SK-N-DZ (cell line): ENCODE results near the gene MIS18A.

Experiments used
- DNase-seq: peaks from one replicate; pipeline ENCODE4 v3.0.0-alpha.2; 2015; ENCODE audit warnings: low spot score

MIS18A gene

DNA sequence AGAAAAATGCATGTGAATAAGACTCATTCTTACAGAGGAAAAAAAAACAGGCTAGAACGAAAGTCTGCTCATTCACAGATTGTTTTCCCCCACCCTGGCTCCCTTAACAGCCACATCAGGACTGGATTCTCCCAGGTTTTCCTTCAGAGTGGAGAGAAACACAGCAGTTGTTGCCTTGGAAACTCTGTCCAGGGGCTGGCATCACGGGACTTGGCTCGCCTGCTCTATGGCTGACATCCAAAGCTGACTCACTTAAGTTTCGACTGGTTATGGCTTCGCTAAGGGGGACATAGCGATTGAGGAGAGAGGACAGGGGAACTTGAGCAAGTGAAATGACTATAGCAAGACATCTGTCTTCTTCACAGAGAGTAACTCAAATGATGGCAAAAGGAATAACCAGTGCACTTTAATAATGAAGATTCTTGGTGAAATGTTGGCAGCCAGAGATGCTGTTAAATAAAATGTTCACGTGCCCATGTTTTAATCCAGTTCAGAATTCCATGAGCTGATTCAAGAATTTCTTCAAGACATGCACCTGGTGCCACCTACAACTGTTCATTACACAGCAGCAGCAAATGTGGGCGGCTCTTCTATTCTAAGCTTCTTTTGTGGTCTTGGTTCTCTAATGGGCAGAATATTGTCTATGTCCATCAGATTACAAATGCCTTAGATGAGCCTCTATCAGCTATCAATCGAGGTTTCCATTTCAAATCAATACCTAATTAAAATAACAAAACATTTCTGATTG lies 21.8 kb downstream of the MIS18A start:
- no peak for DNase-seq

DNA sequence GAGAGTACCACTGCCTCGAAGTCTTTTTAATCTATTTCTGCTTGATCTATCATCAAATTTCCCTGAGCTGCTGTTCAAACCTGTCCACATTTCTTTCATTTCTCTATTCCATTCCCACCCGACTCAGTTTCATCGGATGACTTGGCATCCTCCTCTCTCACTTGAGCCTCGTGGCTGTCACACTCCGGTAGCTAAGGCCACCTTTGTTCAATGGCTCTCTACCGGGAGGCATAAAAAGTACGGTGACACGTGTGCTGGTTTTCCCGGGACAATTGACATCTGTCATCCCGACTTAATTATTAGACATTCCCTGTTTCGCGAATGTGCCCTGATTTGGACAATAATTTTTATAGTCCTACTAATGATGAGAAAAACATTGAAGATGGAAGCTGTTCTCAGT lies 22.6 kb downstream of the MIS18A start:
- no peak for DNase-seq

DNA sequence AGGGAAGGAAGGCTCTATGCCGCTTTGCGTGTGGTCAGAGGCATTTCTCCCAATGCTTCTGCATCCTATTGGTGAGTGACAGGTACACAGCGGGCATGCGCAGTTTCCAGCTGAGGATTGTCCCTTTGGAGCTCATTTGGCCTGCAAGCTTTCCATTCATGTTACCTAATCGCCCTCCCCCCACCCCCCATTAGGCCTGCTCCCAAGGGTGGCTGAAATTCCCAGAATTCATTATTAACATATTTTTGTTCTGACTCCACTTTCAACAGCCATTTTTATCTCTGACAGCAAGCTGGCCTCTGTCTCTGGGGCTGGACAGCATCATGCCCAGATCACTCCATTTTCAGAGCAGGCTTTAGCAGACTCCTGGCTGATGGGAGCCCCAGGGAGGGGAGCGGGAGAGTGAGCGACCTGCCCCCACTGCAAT lies 25.6 kb downstream of the MIS18A start:
- peak; percentile 8 for DNase-seq

DNA sequence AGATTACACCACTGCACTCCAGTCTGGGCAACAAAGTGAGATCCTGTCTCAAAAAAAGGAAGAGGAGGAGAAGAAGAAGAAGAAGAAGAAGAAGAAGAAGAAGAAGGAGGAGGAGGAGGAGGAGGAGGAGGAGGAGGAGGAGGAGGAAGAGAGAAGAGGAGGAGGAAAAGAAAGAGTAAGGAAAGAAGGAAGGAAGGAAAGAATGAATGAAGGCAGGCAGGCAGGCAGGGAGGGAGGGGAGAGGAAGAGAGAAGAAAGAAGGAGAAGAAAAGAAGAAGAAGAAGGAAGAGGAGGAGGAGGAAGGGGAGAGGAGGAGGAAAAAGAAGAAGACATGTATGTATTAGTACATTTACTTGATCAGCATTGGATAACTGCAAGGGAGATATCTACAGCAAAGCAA lies 26.7 kb downstream of the MIS18A start:
- DNase-seq: no peak

DNA sequence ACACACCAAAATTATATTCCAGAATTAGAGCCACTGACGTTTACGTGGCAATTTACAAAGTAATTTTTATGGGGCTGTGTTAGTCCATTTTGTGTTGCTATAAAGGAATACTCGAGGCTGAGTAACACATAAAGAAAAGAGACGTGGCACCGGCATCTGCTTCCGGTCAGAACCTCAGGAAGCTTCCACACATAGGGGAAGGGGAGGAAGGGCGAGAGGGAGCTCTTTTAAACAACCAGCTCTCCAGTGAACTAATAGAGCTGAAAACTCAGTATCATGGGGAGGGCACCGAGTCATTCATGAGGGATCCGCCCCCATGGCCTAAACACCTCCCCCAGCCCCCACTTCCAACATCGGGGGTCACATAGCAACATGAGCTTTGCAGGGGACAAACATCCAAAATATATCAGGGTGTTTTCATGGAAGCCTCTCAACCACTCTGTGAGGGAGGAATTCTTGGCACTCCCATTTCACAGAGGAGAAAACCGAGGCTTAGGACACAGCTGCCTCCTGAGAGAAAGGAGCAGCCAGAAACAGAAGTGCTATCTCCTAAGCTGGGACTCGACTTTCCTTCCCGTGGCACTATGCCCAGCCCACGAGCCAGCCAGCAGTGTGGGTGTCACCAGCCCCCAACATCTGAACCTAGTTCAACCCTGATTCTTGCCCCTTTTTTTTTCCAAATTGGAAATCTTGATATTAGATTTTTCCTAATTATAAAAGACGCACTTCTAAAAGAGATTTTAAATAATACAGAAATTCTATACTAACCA lies 29.2 kb downstream of the MIS18A start:
- DNase-seq: no peak

DNA sequence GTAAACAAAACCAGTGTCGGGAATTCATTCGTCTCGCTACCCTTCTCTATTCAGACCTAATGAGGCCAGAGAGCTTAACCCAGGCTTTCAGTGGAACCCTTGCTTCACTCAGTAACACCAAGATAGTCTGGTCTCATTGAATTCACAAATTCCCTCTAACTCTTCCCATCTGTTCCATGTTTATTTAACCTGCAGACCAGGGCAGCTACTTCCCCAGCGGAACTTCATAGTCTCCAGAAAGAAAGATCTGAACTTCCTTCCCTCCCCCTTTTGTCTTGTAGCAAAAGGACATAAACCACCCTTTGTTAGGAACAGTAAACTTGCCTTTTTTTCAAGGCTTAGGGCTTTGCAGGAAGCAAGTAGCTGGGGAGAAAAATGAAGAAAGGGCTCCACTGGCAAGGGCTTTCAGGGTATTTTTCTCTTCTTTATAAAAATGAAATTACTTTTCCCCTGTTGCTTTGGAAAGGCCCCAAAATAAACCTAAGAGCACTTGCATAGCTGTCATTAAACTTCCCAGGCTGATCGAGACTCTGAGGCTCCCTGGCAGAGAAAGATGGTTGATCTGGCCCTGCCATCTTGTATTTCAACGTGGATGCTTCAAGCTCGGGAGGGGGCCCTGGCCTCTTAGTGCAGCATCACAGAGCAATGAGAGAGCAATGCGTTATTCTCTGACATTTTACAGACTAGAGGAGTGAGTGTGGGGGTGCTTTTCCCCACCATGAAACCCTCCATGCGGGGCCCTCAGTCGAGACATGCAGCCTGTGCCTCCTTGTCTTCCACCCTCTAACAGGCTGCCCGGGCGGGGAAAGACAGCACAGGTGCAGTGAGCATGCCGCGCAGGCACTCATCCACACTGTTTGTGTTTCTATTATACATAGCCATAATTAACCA lies 30.0 kb downstream of the MIS18A start:
- no peak for DNase-seq

DNA sequence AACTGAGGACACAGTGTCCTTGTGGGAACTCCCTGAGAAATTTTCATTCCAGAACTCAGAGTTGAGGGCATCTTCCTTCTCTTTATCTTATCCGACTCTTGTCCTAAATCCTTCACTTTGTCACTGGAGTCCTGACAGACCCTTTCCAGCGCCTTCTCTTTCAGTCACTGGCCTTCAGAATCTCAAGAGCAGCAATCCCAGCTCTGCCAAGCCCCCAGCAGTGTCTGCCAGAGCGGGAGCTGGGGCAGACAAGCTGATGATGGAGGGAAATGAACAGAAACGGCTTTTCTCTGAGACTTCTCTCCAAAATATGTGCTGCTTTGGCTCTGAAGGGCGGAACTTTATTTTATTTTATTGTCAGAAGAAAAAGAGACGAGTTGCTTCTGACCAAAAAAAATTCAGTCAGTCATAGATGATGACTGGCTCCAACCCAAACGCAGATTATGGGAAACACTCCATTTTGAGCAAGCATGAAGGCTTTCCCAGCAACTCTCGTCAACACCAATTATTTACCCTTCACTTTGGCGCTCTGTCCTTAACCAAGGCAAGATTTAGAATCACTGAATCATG lies 32.2 kb downstream of the MIS18A start:
- no peak for DNase-seq

DNA sequence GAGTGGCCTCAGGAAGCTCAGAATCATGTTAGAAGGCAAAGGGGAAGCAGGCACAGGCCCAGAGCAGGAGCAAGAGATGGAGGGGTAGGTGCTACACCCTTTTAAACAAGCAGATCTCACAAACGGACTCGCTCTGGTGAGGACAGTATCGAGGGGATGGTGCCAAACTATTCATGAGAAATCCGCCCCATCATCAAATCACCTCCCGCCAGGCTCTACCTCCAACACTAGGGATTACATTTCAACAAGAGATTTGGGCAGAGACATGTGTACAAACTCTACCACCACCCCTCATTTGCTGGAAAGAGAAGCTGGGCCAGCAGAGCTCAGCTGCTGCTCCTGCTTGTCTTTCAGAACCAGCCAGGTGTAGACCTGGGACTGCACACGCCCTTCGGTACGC lies 32.9 kb downstream of the MIS18A start:
- DNase-seq: no peak

DNA sequence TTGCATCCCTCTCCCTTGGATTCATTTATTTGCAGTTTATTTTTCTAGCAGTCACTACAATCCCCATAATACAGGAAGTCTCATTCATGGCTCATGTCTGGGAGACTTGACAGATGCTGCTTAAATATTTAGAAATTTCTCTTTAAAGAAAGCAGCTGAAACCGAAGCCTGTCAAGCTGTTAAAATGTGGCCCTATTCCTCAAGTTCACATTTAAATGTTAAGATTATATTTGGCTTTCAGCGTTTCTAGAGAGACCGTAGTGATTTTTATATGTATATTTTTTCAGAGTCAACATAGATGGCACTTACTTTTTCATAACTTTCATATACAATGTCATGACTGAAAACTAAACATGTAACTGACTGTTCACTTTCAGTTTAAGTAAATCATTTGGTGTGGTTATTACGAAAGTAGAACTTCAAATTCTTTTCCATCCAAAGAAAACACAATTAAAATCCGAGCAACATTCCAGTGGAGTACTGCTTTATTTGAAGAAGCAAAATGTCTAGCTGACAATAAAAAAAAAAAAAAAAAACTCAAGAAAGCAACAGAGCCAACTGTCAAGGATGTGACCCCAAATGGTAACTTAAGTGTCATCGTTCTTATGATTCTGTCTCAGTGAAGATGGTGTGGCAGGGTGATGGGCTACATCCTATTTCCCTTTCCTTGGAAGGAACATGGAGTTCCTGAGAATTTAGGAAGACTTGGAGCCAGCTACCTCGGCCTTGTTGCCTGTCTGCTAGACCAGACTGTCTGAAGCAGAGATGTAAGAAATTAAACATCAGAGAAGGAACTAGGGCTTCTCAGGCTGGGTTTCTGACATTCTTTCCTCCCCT lies 37.8 kb downstream of the MIS18A start:
- no peak for DNase-seq

DNA sequence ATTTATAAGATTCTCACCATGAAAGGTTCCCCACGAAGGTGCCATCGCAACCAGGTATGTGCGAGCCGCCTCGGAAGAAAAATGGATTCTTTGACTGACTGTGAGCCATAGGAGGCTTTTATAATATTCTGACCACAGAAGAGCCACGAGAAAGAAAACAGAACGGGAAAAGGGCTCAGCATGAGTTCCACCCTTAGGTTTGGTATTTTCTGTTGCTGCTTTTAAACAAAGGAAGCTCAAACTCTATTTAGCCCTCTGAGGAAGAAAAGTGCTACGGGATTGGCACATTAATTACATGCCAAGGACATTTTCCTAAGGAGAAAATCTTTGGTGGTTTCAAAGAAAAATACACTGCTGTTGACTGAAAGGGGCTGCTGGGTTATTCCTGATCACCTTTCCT lies 39.3 kb downstream of the MIS18A start:
- no peak for DNase-seq

DNA sequence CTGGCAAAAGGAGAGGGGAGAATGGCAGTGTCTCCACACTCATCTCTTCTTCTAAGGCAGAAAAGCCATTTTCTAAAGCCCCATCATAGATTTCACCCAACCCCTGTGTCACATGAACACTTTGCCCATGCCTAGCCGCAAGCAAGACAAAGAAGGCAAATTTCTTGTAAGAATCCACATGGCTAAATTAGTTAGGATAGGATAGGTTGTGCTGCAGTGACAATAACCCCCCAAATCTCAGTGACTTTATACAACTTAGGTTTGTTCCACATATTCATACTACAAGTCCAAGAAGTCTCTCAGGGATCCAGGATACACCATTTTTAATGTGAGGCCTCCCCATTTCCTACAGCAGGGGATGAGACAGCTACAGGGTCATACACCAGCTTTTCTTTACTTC lies 40.8 kb downstream of the MIS18A start:
- no peak for DNase-seq

DNA sequence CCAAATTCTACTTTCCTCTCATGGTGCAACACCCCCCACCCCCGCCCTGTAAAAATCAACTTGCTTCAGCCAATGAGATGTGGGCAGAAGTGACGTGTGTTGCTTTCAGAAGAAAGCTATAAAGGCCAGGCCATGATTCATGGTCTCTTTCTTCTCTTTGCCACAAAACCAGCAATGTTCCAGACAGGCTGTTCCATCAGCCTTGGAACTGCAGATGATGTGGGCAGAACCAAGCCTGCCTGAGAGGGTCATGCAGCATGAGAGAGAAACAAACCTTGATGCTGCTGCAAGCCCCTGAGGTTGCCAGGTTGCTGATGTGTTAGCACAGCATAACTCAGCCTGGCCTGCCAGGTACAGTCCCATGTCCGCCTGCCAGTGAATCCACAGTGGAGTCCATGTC lies 41.8 kb downstream of the MIS18A start:
- DNase-seq: no peak

DNA sequence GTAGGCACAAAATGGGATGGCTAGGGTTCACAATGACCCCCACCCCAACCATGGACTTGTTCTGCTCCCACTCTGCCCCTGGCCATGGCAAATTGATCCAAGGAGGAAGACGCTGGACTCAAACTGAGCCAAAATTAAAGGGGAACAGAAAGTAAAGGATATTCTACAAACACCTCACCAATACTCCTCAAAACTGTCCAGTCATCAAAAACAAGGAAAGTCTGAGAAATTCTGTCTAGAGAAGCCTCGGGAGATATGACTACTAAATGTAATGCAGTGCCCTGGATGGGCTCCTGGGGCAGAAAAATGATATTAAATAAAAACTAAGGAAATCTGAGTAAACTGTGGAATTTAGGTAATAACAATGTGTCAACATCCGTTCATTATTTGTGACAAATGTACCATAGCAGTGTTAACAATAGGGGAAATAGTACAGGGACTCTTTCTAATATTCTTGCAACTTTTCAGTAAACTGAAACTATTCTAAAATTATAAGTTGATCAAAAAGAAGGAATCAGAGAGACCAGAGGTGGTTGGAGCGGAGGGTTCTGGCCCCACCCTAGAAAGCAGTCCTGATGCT lies 45.0 kb downstream of the MIS18A start:
- DNase-seq: no peak

DNA sequence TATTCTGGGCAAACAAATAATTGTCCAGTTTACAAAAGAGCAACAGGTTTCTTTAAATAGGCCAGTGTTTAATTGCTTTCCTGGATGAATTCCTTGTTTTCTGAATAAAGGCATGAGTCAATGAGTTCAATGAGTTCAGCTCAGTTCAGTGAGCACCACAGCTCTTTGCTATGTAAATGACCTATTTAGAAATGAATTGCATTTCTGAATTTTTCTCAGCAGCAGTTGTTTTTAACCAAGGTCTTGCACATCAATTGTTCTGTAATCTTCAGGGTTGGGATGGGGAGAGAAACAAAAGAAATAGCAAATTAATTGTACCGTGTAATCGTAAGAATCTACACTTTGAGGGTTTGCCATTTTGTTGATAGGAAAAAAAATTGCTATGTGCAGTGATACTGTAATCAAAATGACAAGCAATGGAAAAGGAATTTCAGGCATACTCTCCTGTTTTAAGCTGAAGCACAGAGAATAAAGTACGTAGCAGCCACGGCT lies 45.7 kb downstream of the MIS18A start:
- no peak for DNase-seq

DNA sequence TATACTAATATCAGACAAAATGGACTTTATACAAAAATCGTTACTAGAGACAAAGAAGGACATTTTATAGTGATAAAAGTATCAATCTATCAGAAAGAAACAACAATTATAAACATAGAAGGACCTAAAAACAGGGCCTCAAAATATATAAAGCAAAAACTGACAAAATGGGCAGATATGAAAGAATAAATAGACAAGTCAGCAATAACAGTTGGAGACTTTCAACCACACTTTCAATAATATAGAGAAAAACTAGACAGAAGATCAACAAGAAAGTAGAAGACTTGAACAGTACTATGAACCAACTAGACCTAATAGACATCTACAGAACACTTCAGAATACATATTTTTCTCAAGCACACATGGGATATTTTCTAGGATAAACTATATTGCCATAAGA lies 52.4 kb downstream of the MIS18A start:
- DNase-seq: no peak
